IPS-15b (cell line): ENCODE data around the gene CEP41.

ENCODE experiments used
- H3K27me3 ChIP-seq: one replicate; pipeline ENCODE4 v1.6.1; 2013; ENCODE audit warnings: low read length; ENCODE audit not compliant: control insufficient read depth, insufficient read depth
- H3K36me3 ChIP-seq: one replicate; pipeline ENCODE4 v1.6.1; 2013; ENCODE audit warnings: low read length; ENCODE audit not compliant: control insufficient read depth, insufficient read depth
- H3K4me1 ChIP-seq: one replicate; pipeline ENCODE4 v1.6.1; 2013; ENCODE audit warnings: mild to moderate bottlenecking, low read length; ENCODE audit not compliant: control insufficient read depth, insufficient read depth
- H3K4me3 ChIP-seq: one replicate; pipeline ENCODE4 v1.5.1; 2013; ENCODE audit warnings: low read depth, low read length
- H3K9ac ChIP-seq: one replicate; pipeline ENCODE4 v1.6.1; 2013; ENCODE audit warnings: low read depth, mild to moderate bottlenecking, low read length
- H3K9me3 ChIP-seq: one replicate; pipeline ENCODE4 v1.6.1; 2013; ENCODE audit warnings: mild to moderate bottlenecking, low read length; ENCODE audit not compliant: control insufficient read depth, insufficient read depth

The CEP41 gene

DNA sequence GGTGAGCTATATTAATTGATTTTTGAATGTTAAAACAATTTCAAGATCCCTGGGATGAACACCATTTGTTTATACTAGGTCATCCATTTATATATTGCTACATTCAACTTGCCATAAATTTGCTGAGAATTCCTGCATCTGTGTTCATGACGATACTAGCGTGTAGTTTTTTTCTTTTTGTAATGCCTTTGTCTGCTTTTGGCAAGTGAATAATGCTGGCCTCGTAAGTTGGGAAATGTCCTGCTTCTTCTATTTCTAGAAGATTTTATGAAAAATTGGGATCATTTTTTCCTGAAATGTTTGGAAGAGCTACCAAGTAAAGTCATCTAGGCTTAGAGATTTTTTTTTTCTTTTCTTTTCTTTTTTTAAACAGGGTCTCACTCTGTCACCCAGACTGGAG is 38.2 kb upstream of the CEP41 start:
- peaks cover 2% of the 10 kb centered on the region for H3K4me1 ChIP-seq
- no peaks in the 10 kb centered on the region for H3K9me3 ChIP-seq
- no peak overlapping the region for H3K4me3 ChIP-seq
- no peaks in the 10 kb centered on the region for H3K27me3 ChIP-seq
- H3K36me3 ChIP-seq: no peaks in the 10 kb centered on the region
- no peak overlapping the region for H3K9ac ChIP-seq

DNA sequence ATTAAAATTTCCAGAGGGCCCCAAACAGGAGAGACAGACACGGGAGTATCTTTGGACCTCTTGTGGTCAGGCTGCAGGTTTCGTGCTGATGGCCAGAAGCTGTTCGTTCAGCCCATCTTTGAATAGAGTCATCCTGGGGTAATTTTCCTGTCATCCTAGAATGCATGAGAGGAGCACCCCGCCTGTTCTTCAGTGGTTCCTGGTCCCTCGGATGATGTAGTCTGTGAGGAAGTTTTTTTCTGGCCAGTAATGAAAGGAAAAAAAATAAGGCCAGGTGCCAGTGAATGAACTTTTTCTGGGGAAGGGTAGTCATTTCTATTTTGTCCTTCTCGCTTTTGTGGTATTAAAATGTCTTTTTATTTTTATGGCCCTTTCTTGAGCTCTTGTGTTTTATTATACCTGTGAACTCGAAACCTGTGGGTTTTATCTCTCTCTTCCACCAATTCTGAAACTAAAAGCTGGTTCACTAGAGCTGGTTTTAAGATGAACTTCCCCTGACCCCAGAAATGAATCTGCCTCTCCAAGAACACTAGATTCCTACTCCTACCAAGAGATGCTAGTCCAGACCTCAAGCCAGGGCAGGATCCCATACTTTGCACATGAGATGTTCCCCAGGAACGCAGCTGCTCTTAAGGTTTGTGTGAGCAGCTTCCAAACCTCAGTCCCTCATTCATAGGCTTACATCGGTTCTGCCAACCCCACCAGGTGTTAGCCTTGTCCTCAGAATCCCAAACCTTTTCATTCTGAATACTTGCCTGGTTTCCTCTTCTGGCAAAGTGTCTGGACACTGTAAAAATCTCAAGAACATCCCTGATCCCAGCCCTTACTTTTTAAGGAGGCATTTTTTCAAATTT is 35.7 kb upstream of the CEP41 start:
- Histone ChIP-seq H3K9ac (no peak overlapping the region), H3K4me3 (no peak overlapping the region), H3K36me3 (no peaks in the 10 kb centered on the region), H3K9me3 (no peaks in the 10 kb centered on the region), H3K27me3 (no peaks in the 10 kb centered on the region), H3K4me1 (peaks cover 2% of the 10 kb centered on the region)

DNA sequence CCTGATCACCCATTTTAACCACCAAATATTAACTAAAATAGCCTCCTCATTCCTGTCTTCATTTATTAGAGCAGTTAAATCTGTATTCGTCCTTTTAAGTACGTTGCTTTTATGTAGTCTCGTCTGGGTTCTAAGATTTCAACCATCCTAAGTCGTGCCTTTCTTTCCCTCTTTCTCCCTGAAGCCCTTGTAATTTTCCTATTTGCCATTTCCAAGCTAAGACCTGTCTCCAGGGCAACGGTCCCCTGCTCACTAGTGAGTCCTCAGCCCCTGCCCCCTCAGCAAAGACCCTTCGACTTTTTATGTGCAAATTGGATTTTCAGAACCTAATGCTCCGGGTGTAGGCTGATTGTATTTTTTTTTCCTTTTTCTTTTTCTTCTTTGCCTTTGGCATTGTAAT is 35.0 kb upstream of the CEP41 start:
- H3K27me3 ChIP-seq: no peaks in the 10 kb centered on the region
- H3K9ac ChIP-seq: no peak overlapping the region
- no peaks in the 10 kb centered on the region for H3K36me3 ChIP-seq
- H3K4me1 ChIP-seq: peaks cover 2% of the 10 kb centered on the region
- no peaks in the 10 kb centered on the region for H3K9me3 ChIP-seq
- no peak overlapping the region for H3K4me3 ChIP-seq

DNA sequence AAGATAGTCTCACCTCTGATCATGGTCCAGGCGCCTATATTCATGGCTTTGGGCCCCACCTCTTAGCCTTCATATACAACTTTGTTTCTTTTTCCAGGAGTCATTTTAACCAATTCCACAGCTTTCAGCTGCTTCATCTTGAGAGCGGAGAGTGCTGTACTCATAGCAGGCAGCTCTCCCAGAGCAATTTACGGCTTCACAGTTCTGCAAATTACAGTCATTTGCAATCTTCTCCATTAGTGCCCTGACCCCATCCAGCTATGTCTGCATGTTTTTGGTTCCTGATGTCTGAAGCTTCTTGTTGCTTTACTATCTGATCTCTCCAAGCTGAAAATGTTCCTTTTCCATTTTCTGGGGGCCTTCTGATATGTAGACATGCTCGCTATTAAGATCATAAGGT is 33.1 kb upstream of the CEP41 start:
- Histone ChIP-seq H3K4me3 (no peak overlapping the region), H3K27me3 (no peaks in the 10 kb centered on the region), H3K9ac (no peak overlapping the region), H3K36me3 (no peaks in the 10 kb centered on the region), H3K9me3 (no peaks in the 10 kb centered on the region), H3K4me1 (peaks cover 2% of the 10 kb centered on the region)

DNA sequence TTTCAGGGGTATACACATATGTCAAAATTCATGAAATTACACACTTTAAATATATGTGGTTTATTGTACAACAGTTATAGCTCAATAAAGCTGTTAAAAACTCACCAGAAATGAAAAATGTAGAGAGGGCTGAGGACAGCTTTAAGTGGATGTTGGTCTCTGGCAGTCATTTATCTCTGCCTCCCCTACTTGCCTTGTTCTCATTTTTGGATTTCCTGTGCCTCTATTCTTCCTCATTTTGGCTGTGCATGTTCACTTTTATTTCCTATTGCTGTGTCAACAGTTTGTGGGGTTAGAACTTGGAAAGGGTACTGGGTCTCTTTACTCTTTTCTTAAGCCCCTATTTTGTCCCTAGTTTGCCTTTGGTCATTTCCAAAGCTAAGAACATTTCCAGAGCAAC is 32.5 kb upstream of the CEP41 start:
- no peaks in the 10 kb centered on the region for H3K36me3 ChIP-seq
- no peak overlapping the region for H3K9ac ChIP-seq
- no peaks in the 10 kb centered on the region for H3K9me3 ChIP-seq
- H3K27me3 ChIP-seq: no peaks in the 10 kb centered on the region
- peaks cover 2% of the 10 kb centered on the region for H3K4me1 ChIP-seq
- no peak overlapping the region for H3K4me3 ChIP-seq

DNA sequence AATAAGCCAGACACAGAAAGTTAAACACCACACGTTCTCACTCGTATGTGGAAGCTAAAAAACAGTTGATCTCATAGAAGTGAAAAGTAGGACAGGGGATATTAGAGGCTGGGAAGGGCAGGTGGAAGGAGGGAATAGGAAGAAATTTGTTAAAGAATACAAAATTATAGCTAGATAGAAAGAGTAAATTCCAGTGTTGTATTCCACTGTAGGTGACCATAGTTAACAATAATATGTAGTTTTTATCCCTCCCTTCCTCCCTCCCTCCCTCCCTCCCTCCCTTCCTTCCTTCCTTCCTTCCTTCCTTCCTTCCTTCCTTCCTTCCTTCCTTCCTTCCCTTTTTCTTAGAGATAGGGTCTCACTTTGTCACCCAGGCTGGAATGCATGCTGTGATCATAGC is 31.2 kb upstream of the CEP41 start:
- no peaks in the 10 kb centered on the region for H3K36me3 ChIP-seq
- H3K9me3 ChIP-seq: no peaks in the 10 kb centered on the region
- H3K4me3 ChIP-seq: no peak overlapping the region
- H3K9ac ChIP-seq: no peak overlapping the region
- no peaks in the 10 kb centered on the region for H3K27me3 ChIP-seq
- H3K4me1 ChIP-seq: peaks cover 2% of the 10 kb centered on the region

DNA sequence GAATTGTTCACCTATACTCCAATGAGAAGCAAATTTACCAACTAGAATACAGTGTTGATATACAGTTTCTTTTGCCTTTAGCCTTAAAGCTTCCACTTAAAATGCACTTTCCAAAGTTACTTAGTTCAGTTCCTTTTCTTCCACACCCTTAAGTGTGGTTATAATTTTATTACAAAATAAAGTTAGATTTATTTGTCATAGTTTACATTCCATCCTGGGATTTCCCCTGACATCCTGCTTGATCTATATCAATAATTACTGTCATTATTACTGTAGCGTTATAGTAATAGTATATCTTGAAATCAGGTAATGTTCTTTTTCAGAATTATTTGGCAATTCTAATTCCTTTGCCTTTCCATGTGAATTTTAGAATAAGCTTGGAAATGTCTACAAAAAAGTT is 27.8 kb upstream of the CEP41 start:
- H3K9ac ChIP-seq: no peak overlapping the region
- no peaks in the 10 kb centered on the region for H3K36me3 ChIP-seq
- no peaks in the 10 kb centered on the region for H3K9me3 ChIP-seq
- H3K4me3 ChIP-seq: no peak overlapping the region
- no peaks in the 10 kb centered on the region for H3K27me3 ChIP-seq
- no peaks in the 10 kb centered on the region for H3K4me1 ChIP-seq

DNA sequence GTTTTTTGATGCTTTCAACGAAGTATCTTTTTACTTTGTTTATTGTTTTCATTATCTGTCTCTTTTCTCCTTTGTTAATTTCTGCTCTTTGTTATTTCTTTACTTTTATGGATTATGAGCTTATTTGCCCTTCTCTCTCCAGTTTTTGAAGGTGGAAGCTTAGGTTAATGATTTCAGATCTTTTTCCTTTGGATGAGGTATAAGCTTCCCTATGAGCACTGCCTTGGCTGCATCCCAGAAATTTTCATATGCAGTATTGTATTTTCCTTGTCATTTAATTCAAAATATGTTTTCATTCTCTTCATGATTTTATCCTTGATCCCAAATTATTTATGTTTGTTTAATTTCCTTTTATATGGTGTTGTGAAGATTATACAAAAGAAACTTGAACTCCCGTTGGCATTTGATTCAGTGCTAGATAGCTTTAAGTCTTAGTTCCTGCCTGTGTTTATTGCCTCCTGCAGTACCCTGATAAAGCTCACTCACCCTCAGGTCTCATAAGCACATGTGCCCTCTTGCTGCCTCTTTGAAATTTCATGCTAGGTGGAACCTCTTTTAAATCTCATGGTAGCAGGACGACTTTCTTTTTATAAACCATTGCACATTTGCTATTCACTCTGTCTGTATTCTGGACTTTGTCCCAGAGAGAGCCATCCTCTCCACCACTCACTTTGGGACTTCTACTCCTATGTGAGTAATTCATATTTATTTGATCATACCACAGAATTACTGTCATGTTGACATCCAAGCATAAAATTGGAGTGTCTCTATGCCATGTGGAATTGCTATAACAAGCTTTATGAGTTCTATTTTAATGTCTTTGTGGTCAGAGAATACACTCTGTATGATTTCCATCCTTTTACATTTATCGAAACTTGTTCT is 23.0 kb upstream of the CEP41 start:
- Histone ChIP-seq H3K36me3 (no peaks in the 10 kb centered on the region), H3K4me1 (no peaks in the 10 kb centered on the region), H3K4me3 (no peak overlapping the region), H3K27me3 (no peaks in the 10 kb centered on the region), H3K9ac (no peak overlapping the region), H3K9me3 (no peaks in the 10 kb centered on the region)

DNA sequence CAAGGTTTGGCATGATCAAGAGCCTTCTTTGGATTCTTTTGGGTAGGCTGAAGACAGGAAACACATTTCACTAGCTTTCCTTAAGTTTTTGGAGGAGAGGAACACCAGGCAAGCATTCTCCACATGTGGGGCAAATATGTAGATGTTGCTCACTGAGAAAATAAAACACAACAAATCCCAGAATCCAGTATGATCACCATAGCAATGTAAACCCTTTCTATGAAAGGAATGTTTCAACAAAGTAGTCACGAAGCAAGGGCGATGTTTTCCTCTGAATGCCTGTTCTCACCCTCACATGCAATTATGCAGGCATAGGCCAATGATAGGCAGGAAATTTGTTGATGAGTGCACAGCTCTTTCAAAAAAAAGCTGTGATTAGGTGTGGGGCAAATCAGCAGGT is 20.5 kb upstream of the CEP41 start:
- Histone ChIP-seq H3K36me3 (no peaks in the 10 kb centered on the region), H3K4me3 (no peak overlapping the region), H3K9me3 (no peaks in the 10 kb centered on the region), H3K9ac (no peak overlapping the region), H3K27me3 (no peaks in the 10 kb centered on the region), H3K4me1 (no peaks in the 10 kb centered on the region)

DNA sequence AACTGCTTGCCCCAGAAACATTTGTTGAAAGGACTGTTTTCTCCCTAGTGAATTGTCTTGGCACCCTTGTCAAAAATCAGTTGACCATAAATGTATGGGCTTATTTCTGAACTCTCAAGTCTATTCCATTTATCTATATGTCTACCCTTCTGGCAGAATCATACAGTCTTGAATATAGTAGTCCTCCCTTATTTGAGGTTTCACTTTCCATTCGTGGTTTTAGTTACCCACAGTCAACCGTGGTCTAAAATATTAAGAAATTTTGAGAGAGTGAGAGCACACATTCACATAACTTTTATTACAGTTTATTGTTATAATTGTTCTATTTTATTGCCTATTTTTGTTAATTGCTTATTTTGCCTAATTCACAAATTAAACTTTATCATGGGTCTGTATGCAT is 17.4 kb upstream of the CEP41 start:
- Histone ChIP-seq H3K4me1 (no peaks in the 10 kb centered on the region), H3K9ac (no peak overlapping the region), H3K36me3 (no peaks in the 10 kb centered on the region), H3K4me3 (no peak overlapping the region), H3K9me3 (no peaks in the 10 kb centered on the region), H3K27me3 (no peaks in the 10 kb centered on the region)

DNA sequence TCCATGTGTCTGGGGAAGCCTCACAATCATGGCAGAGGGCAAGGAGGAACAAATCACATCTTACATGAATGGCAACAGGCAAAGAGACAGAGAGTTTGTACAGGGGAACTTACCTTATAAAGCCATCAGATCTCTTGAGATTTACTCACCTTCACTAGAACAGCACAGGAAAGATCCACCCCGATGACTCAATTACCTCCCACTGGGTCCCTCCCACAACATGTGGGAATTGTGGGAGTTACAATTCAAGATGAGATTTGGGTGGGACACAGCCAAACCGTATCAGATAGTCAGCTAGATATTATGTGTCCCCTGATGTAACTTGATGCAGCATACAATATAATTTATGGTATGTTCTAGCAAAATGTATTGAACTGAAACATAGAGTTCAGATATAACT is 14.1 kb upstream of the CEP41 start:
- Histone ChIP-seq H3K27me3 (no peaks in the 10 kb centered on the region), H3K9ac (no peak overlapping the region), H3K9me3 (no peaks in the 10 kb centered on the region), H3K4me1 (no peaks in the 10 kb centered on the region), H3K36me3 (no peaks in the 10 kb centered on the region), H3K4me3 (no peak overlapping the region)

DNA sequence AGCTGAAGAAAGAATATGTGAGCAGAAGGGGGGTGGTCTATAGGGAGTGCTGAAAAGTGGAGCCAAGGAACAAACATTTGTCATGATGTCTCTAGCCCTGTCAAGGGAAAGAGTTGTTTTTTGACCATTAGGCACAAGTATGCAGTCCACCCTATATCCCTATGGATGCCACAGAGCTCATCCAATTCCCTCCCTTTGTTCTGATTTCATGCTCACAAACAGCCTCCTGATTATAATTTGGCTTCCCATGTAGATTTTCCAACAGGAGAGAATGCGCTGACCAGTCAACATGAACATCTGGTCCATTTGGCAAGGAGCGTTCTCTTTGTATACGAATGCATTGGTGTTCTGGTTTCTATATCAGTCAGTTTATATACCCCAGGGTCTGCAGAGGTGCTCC is 12.1 kb upstream of the CEP41 start:
- Histone ChIP-seq H3K27me3 (no peaks in the 10 kb centered on the region), H3K9ac (no peak overlapping the region), H3K9me3 (no peaks in the 10 kb centered on the region), H3K4me3 (no peak overlapping the region), H3K4me1 (no peaks in the 10 kb centered on the region), H3K36me3 (no peaks in the 10 kb centered on the region)
